Chondrocyte (in vitro differentiated cells): ENCODE measurements around the gene AGRN. TPM values are rescaled to one million over a fixed set of nuclear protein-coding genes. Genes with fewer than 3 reads are reported as not detected.
A peak's percentile ranks its signal among the peaks of the same experiment; 100 is the strongest.

Source experiments
- DNase-seq: peaks from one replicate; pipeline ENCODE4 v3.0.0; 2021; ENCODE audit warnings: mixed read lengths, low spot score
- H3K27ac Mint-ChIP-seq: one replicate; pipeline ENCODE4 v1.8.0; 2021; ENCODE audit warnings: mild to moderate bottlenecking, moderate library complexity, mixed read lengths; ENCODE audit not compliant: unreplicated experiment
- H3K27me3 Mint-ChIP-seq: 2 replicates; pipeline ENCODE4 v1.8.0; 2021; ENCODE audit warnings: low read depth, mixed read lengths
- H3K36me3 Mint-ChIP-seq: 2 replicates; pipeline ENCODE4 v1.8.0; 2021; ENCODE audit warnings: low read depth, mixed read lengths
- H3K4me1 Mint-ChIP-seq: 2 replicates; pipeline ENCODE4 v1.8.0; 2021; ENCODE audit warnings: low read depth, mild to moderate bottlenecking, mixed read lengths
- H3K4me3 Mint-ChIP-seq: one replicate; pipeline ENCODE4 v1.8.0; 2021; ENCODE audit warnings: mild to moderate bottlenecking, moderate library complexity, mixed read lengths; ENCODE audit not compliant: unreplicated experiment
- H3K9me3 Mint-ChIP-seq: 2 replicates; pipeline ENCODE4 v1.8.0; 2021; ENCODE audit warnings: low read depth, mixed read lengths
- total RNA-seq: library from RNA; stranded (reverse); gene quantifications from 3 replicates; pipeline ENCODE4 v1.2.1, GENCODE V29; 2021
- TF ChIP-seq, protein P1 (sequence below): fragments of 200-600 bp; sonication (generic); IDR thresholded peaks from 2 replicates; pipeline ENCODE4 v1.5.0; 2021; ENCODE audit warnings: antibody characterized with exemption, mild to moderate bottlenecking, moderate library complexity

AGRN gene
- total RNA-seq, 1 donor from 2014 or later = 221 TPM

DNA sequence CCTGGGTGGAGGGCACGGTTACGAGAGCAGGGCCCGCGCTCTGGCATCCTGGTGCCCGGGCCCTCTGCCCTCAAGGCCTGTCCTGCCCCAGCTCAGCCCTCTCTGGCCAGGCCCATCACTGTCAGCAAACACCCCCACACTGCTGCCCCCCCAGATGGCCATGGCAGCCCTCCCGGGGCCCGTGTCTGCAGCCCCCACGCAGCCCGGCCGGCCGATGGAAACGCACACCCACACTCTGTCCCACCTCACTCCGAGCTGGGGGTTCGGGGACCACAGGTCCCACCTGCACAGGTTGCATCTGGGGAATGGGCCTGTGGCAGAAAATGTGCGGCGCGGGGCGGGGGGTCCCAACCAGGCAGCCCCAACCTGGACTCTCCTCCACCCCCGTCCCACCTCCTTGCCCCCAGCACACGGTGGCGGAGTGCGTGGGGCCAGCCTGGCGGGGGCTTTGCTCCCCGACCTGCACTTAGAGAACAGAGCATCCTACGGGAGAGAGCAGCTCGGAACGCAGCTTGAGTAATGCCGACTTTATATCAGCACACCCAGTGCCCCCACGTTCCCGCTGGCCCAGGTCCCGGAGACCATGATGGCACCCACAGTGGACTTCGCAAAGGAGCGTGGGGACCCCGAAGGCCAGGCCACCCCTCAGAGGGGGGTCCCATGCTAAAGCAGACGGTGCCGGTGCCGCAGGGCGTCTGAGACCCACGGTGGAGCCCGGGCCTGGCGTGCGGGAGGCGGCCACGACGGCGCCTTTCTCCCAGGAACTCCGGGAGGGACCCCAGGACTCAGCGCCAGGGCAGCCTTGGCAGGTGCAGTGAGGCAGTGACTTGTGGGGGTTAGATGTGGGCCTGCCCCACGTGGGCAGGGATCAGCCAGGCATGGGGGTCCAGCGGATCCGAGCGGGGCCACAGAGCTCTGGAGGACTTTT lies 61.7 kb downstream of the AGRN start:
- no peak overlapping the region for H3K27ac Mint-ChIP-seq
- H3K27me3 Mint-ChIP-seq = no peaks in the 10 kb centered on the region
- H3K36me3 Mint-ChIP-seq = peaks cover 2% of the 10 kb centered on the region
- no peak overlapping the region for H3K4me3 Mint-ChIP-seq
- DNase-seq = peak; percentile 80
- TF ChIP-seq, protein P1, sequence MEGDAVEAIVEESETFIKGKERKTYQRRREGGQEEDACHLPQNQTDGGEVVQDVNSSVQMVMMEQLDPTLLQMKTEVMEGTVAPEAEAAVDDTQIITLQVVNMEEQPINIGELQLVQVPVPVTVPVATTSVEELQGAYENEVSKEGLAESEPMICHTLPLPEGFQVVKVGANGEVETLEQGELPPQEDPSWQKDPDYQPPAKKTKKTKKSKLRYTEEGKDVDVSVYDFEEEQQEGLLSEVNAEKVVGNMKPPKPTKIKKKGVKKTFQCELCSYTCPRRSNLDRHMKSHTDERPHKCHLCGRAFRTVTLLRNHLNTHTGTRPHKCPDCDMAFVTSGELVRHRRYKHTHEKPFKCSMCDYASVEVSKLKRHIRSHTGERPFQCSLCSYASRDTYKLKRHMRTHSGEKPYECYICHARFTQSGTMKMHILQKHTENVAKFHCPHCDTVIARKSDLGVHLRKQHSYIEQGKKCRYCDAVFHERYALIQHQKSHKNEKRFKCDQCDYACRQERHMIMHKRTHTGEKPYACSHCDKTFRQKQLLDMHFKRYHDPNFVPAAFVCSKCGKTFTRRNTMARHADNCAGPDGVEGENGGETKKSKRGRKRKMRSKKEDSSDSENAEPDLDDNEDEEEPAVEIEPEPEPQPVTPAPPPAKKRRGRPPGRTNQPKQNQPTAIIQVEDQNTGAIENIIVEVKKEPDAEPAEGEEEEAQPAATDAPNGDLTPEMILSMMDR = no peak
- H3K4me1 Mint-ChIP-seq = peaks cover 9% of the 10 kb centered on the region
- H3K9me3 Mint-ChIP-seq = no peaks in the 10 kb centered on the region

DNA sequence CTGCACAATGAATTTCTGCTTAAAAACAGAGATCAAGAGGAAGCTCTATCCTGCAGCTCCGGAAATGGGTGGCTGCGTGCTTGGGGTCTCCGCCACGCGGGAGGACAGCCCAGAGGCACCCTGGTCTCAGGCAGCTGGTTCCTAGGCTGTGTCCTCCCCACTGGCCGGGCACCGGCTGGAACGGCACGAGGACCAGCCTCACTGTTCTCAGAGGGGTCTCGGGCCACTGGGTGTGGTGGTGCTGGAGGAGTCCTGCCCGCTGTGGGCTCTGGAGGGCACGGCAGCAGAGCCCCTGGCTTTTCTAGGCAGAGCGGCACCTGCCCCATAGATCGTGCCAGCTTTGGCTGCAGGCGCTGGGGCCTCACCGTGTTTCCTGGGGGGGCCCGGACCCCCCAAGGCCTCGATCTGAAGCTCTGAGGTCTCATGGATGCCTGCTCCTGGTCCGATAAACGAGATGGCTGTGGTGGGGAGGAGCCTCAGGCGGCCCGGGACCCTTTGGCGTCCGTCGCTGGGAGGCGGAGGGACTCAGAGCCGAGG lies 62.4 kb downstream of the AGRN start:
- Mint-ChIP-seq H3K27ac (no peak overlapping the region), H3K4me3 (no peak overlapping the region), H3K36me3 (peaks cover 2% of the 10 kb centered on the region), H3K27me3 (no peaks in the 10 kb centered on the region), H3K4me1 (peaks cover 9% of the 10 kb centered on the region), H3K9me3 (no peaks in the 10 kb centered on the region)
- TF ChIP-seq, protein P1 = no peak
- DNase-seq = peak; percentile 78

DNA sequence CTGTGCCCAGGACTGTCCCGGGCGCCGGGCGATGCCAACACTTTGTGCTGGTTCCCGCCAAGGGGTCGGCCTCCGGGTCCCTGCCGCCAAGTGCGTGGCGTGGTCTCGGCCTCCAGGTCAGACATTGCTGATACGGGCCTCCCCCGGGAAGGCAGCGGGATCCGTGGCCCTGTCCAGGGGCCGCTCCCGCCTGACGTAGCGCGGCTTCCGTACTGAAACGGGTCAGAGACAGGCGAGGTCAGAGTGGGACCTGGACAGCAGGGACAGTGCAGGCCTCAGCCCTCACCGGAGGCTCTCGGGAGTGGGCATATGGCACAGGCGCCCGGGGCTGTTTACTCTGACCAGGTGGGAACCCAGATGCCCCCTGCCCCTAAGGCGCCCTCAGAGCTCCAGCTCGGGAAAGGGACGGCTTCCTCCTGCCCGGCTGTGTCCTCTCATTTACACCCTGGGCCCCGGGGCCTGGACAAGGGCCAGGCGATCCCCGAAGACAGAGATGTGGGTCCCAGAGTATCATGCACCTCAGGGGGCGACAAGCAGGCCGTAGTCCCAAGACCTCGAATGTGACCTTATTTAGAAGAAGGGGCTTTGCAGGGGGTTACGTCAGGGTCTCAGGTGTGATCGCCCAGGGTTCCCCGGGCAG lies 63.0 kb downstream of the AGRN start:
- peaks cover 9% of the 10 kb centered on the region for H3K4me1 Mint-ChIP-seq
- H3K36me3 Mint-ChIP-seq = peaks cover 2% of the 10 kb centered on the region
- H3K27ac Mint-ChIP-seq = no peak overlapping the region
- H3K9me3 Mint-ChIP-seq = no peaks in the 10 kb centered on the region
- H3K27me3 Mint-ChIP-seq = no peaks in the 10 kb centered on the region
- no peak for DNase-seq
- TF ChIP-seq, protein P1 = no peak
- no peak overlapping the region for H3K4me3 Mint-ChIP-seq

- no peak for DNase-seq
- Mint-ChIP-seq H3K4me3 (no peak overlapping the region), H3K36me3 (peaks cover 2% of the 10 kb centered on the region), H3K4me1 (peaks cover 9% of the 10 kb centered on the region), H3K27me3 (no peaks in the 10 kb centered on the region), H3K9me3 (no peaks in the 10 kb centered on the region), H3K27ac (no peak overlapping the region)
- TF ChIP-seq, protein P1 = no peak
Measured at GRCh38 chr1:1083416-1084371, 63.8 kb downstream of the AGRN start.
